CD14-positive monocyte (primary cell): ENCODE data around the gene TSG101. TPM values are rescaled to one million over a fixed set of nuclear protein-coding genes. Genes with fewer than 3 reads are reported as not detected.

Source experiments
- DNase-seq, 3 donors: peaks; one replicate each; pipeline ENCODE4 v3.0.0-alpha.2; 2011 to 2022
- H2AFZ ChIP-seq: 2 replicates; pipeline ENCODE4 v1.6.0; 2012; ENCODE audit warnings: mild to moderate bottlenecking, low read depth, low read length, inconsistent platforms; ENCODE audit not compliant: insufficient read depth, poor library complexity, severe bottlenecking
- H3K27ac ChIP-seq, 2 donors: 1 replicate in 1 of 2; 2 replicates in 1 of 2; pipeline ENCODE4 v1.5.1; 2012 to 2013; ENCODE audit warnings: low read length in 2 of 2, control low read depth in 1 of 2, inconsistent platforms in 1 of 2, low read depth in 1 of 2, mild to moderate bottlenecking in 1 of 2
- H3K27me3 ChIP-seq, 2 donors: one replicate each; pipeline versions ENCODE4 v1.6.0 to v1.6.1; 2011 to 2013; ENCODE audit warnings: low read length in 2 of 2; ENCODE audit not compliant: control insufficient read depth in 2 of 2, insufficient read depth in 2 of 2
- H3K36me3 ChIP-seq, 2 donors: replicated peaks in 1 of 2; 1 replicate in 1 of 2; 2 replicates in 1 of 2; pipeline versions ENCODE4 v1.5.1 to v1.6.1; 2012 to 2013; ENCODE audit warnings: low read length in 2 of 2, control low read depth in 1 of 2, inconsistent platforms in 1 of 2, mild to moderate bottlenecking in 1 of 2; ENCODE audit not compliant: insufficient read depth in 2 of 2, control insufficient read depth in 1 of 2
- H3K4me1 ChIP-seq, 2 donors: 1 replicate in 1 of 2; 2 replicates in 1 of 2; pipeline versions ENCODE4 v1.5.1 to v1.6.1; 2012 to 2013; ENCODE audit warnings: low read length in 2 of 2, control low read depth in 1 of 2, inconsistent platforms in 1 of 2, mild to moderate bottlenecking in 1 of 2, moderate library complexity in 1 of 2; ENCODE audit not compliant: insufficient read depth in 2 of 2, control insufficient read depth in 1 of 2
- H3K4me2 ChIP-seq: replicated peaks from 2 replicates; pipeline ENCODE3; 2012; ENCODE audit warnings: low read length, moderate library complexity, mild to moderate bottlenecking; ENCODE audit not compliant: poor library complexity, severe bottlenecking; ENCODE audit errors: extremely low read depth
- H3K4me3 ChIP-seq, 3 experiments: fragments of 200-600 bp in 1 of 3; sonication (generic) in 1 of 3; replicated peaks in 1 of 3; 1 replicate in 2 of 3; 2 replicates in 1 of 3; pipeline ENCODE4 v1.5.1; 2011 to 2013; ENCODE audit warnings: low read length in 3 of 3, mild to moderate bottlenecking in 3 of 3, control low read depth in 2 of 3, low read depth in 2 of 3, inconsistent platforms in 1 of 3, moderate library complexity in 1 of 3
- H3K79me2 ChIP-seq: 2 replicates; pipeline ENCODE4 v1.6.0; 2012; ENCODE audit warnings: mild to moderate bottlenecking, control low read depth, inconsistent platforms, low read length, moderate library complexity; ENCODE audit not compliant: insufficient read depth
- H3K9ac ChIP-seq: 2 replicates; pipeline ENCODE4 v1.6.0; 2017; ENCODE audit warnings: low read length, mild to moderate bottlenecking; ENCODE audit not compliant: insufficient read depth, poor library complexity, severe bottlenecking
- H3K9me3 ChIP-seq, 2 donors: replicated peaks in 1 of 2; 1 replicate in 1 of 2; 2 replicates in 1 of 2; pipeline versions ENCODE4 v1.5.1 to v1.6.1; 2012 to 2013; ENCODE audit warnings: low read length in 2 of 2, control low read depth in 1 of 2; ENCODE audit not compliant: control insufficient read depth in 1 of 2, insufficient read depth in 1 of 2
- H4K20me1 ChIP-seq: 2 replicates; pipeline ENCODE4 v1.6.0; 2012; ENCODE audit warnings: mild to moderate bottlenecking, low read length, control low read depth, moderate library complexity; ENCODE audit not compliant: insufficient read depth
- H3K27ac Mint-ChIP-seq, 7 donors: one replicate each; pipeline ENCODE4 v1.8.0; 2020; ENCODE audit warnings: mild to moderate bottlenecking in 7 of 7, mixed read lengths in 7 of 7, moderate library complexity in 6 of 7, inconsistent platforms in 2 of 7
- H3K27me3 Mint-ChIP-seq, 3 donors: one replicate each; pipeline ENCODE4 v1.8.0; 2021 to 2022; ENCODE audit warnings: low read depth in 3 of 3, mild to moderate bottlenecking in 3 of 3, mixed read lengths in 3 of 3, moderate library complexity in 3 of 3, inconsistent platforms in 1 of 3
- H3K36me3 Mint-ChIP-seq, 2 donors: one replicate each; pipeline ENCODE4 v1.8.0; 2020; ENCODE audit warnings: mixed read lengths in 2 of 2, inconsistent platforms in 1 of 2, mild to moderate bottlenecking in 1 of 2
- H3K4me1 Mint-ChIP-seq: one replicate; pipeline ENCODE4 v1.8.0; 2020; ENCODE audit warnings: mild to moderate bottlenecking, mixed read lengths
- H3K4me3 Mint-ChIP-seq, 2 donors: one replicate each; pipeline ENCODE4 v1.8.0; 2020; ENCODE audit warnings: mild to moderate bottlenecking in 2 of 2, mixed read lengths in 2 of 2, moderate library complexity in 1 of 2
- H3K9me3 Mint-ChIP-seq, 7 donors: one replicate each; pipeline ENCODE4 v1.8.0; 2020 to 2022; ENCODE audit warnings: mixed read lengths in 7 of 7, mild to moderate bottlenecking in 6 of 7, moderate library complexity in 6 of 7, inconsistent platforms in 2 of 7
- WGBS: methylation state at CpG from one replicate; pipeline ENCODE4 v1.1.5; 2013; ENCODE audit warnings: missing lambda C conversion rate; ENCODE audit not compliant: insufficient coverage; 5-methylcytosine and 5-hydroxymethylcytosine counted together
- intact Hi-C, 2 donors: fragments of 100-400 bp; cut with micrococcal nuclease; formaldehyde crosslinking; loops; one replicate each; pipeline versions ENCODE4 v1.15.0 to v1.15.1; 2023
- polyA plus RNA-seq, 3 donors: library from polyadenylated mRNA; depleted of rRNA in 1 of 3; unstranded in 2 of 3; stranded (reverse) in 1 of 3; fragments of 300-500 nt in 2 of 3; fragments of >200 nt in 1 of 3; fragmentation: Illumina TruSeq in 2 of 3; gene quantifications; 1 replicate in 2 of 3; 2 replicates in 1 of 3; pipeline ENCODE4 v1.2.3, GENCODE V29; 2012 to 2021
- TF ChIP-seq, protein P1 (sequence below): fragments of 200-600 bp; IDR thresholded peaks from one replicate; pipeline ENCODE4 v1.8.0; 2022; ENCODE audit warnings: antibody characterized with exemption, mild to moderate bottlenecking

Gene TSG101
- polyA plus RNA-seq, 3 donors: 76.7 to 116 (median 112) TPM

DNA sequence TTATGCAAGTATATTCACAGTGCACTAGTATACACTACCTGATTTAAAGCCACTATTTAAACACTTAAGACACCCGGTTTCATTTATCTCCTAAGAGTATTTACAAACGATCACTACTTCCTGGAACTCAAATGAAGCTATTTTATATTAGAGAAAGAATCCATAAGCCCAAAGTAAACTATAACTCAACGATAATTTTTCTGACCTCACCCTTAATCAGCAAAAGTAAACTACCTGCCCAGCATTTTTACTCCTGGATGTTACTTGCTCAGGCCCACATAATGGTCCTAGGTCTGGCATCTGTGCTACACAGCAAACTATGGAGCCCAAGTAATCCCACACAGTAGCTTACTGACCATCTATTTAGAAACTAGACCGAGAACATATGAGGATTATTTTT is 33.4 kb downstream of the TSG101 start:
- Histone ChIP-seq H3K4me2 (no peak overlapping the region), H3K36me3 (peaks cover 76 to 94% of the 10 kb centered on the region in 2 donors), H3K79me2 (no peaks in the 10 kb centered on the region), H3K9ac (no peak overlapping the region), H2AFZ (no peak overlapping the region), H3K27me3 (no peaks in the 10 kb centered on the region), H3K4me1 (no peaks in the 10 kb centered on the region), H3K9me3 (no peaks in the 10 kb centered on the region), H3K27ac (peak overlapping the region in 1 of 2 donors; percentile 15), H4K20me1 (peaks cover 24% of the 10 kb centered on the region), H3K4me3 (no peak overlapping the region)
- Mint-ChIP-seq H3K4me3 (no peak overlapping the region), H3K27ac (peak overlapping the region in 1 of 7 donors; percentile 46), H3K4me1 (no peaks in the 10 kb centered on the region), H3K27me3 (no peaks in the 10 kb centered on the region), H3K9me3 (peaks cover 0 to under 1% (median 0%) of the 10 kb centered on the region in 7 donors), H3K36me3 (peaks cover 59 to 88% of the 10 kb centered on the region in 2 donors)
- intact Hi-C loops: no loop called here
- no CpG with 5 or more reads among the region's 4 CpGs for WGBS
- DNase-seq: no peak
- TF ChIP-seq, protein P1, sequence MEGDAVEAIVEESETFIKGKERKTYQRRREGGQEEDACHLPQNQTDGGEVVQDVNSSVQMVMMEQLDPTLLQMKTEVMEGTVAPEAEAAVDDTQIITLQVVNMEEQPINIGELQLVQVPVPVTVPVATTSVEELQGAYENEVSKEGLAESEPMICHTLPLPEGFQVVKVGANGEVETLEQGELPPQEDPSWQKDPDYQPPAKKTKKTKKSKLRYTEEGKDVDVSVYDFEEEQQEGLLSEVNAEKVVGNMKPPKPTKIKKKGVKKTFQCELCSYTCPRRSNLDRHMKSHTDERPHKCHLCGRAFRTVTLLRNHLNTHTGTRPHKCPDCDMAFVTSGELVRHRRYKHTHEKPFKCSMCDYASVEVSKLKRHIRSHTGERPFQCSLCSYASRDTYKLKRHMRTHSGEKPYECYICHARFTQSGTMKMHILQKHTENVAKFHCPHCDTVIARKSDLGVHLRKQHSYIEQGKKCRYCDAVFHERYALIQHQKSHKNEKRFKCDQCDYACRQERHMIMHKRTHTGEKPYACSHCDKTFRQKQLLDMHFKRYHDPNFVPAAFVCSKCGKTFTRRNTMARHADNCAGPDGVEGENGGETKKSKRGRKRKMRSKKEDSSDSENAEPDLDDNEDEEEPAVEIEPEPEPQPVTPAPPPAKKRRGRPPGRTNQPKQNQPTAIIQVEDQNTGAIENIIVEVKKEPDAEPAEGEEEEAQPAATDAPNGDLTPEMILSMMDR: no peak

DNA sequence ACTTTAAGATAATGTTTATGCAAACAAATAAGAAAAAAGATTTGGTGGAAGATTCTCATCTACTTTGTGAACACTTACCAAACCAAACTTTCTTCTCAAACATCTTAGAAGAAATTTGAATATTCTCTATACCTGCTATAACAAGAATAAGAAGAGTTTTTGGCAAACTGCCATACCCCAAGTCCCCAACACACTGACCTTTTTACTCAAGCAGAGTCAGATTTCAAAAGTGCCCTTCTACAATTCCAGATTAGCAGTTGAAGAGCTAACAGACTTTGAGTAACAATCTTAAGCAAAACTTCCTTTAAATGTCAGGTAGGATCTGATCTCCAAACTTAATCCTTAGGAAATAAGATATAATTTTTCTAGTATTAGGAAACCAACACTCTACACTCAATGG is 33.9 kb downstream of the TSG101 start:
- no peak for DNase-seq
- H3K4me3 Mint-ChIP-seq: no peak overlapping the region
- intact Hi-C loops: no loop called here
- H3K27ac Mint-ChIP-seq: no peak overlapping the region
- Histone ChIP-seq H3K9ac (no peak overlapping the region), H3K9me3 (no peaks in the 10 kb centered on the region), H3K27me3 (no peaks in the 10 kb centered on the region), H3K79me2 (no peaks in the 10 kb centered on the region), H3K4me2 (no peak overlapping the region), H2AFZ (no peak overlapping the region), H3K4me1 (no peaks in the 10 kb centered on the region), H3K36me3 (peaks cover 72 to 94% of the 10 kb centered on the region in 2 donors), H3K4me3 (no peak overlapping the region), H3K27ac (peak overlapping the region in 1 of 2 donors; percentile 15), H4K20me1 (peaks cover 24% of the 10 kb centered on the region)
- TF ChIP-seq, protein P1: no peak
- H3K4me1 Mint-ChIP-seq: no peaks in the 10 kb centered on the region
- peaks cover 56 to 86% of the 10 kb centered on the region in 2 donors for H3K36me3 Mint-ChIP-seq
- H3K27me3 Mint-ChIP-seq: no peaks in the 10 kb centered on the region
- H3K9me3 Mint-ChIP-seq: peaks cover 0 to 3% (median 0%) of the 10 kb centered on the region in 7 donors
